AG04450 (cell line): Measurements from ENCODE around the gene METTL9. TPM values are rescaled to one million over a fixed set of nuclear protein-coding genes. Genes with fewer than 3 reads are reported as not detected.

ENCODE experiments used
- CTCF ChIA-PET: fragments of 300-600, 350-600 bp; formaldehyde crosslinking; extraction: SDS; loops from one replicate; lab custom pipeline; 2022; ENCODE audit warnings: antibody characterized with exemption, inconsistent platforms; lab: Charles Lee
- POLR2A ChIA-PET: fragments of 350-600 bp; formaldehyde crosslinking; extraction: SDS; loops from one replicate; lab custom pipeline; 2021; ENCODE audit warnings: antibody characterized with exemption, inconsistent platforms; lab: Yijun Ruan, JAX
- DNase-seq: peaks from one replicate; pipeline ENCODE4 v3.0.0-alpha.2; 2011; ENCODE audit warnings: low read depth, low spot score
- H3K27ac ChIP-seq: one replicate; pipeline ENCODE4 v1.5.1; 2012; ENCODE audit warnings: low read depth, low read length, control low read depth
- H3K27me3 ChIP-seq: one replicate; pipeline ENCODE4 v1.6.0; 2012; ENCODE audit warnings: low read length; ENCODE audit not compliant: control insufficient read depth, insufficient read depth
- H3K4me3 ChIP-seq: 2 replicates; pipeline ENCODE4 v1.5.1; 2011; ENCODE audit warnings: mild to moderate bottlenecking, low read depth, low read length, control low read depth
- H3K9me3 ChIP-seq: 2 replicates; pipeline ENCODE4 v1.5.1; 2012; ENCODE audit warnings: low read length; ENCODE audit not compliant: control insufficient read depth, insufficient read depth
- CTCF ChIP-seq: IDR thresholded peaks from 2 replicates; pipeline ENCODE4 v1.5.1; 2011; ENCODE audit warnings: low read depth, low read length, control low read depth, inconsistent platforms
- polyA plus RNA-seq: library from polyadenylated mRNA; depleted of rRNA; stranded (reverse); fragments of >200 nt; gene quantifications from 2 replicates; pipeline ENCODE4 v1.2.3, GENCODE V29; 2011

Gene METTL9
- polyA plus RNA-seq, 1 experiment: 142 TPM

- no peak overlapping the region for H3K4me3 ChIP-seq
- TF ChIP-seq CTCF: no peak
- no peak overlapping the region for H3K27ac ChIP-seq
- no peaks in the 10 kb centered on the region for H3K9me3 ChIP-seq
- ChIA-PET CTCF (interaction anchor here (4.5 kb wide), 1 partner anchor 45 kb away, joined by 24 read pairs; no protein-coding TSS in a partner anchor), POLR2A (no interaction called here)
- no peak for DNase-seq
- H3K27me3 ChIP-seq: peaks cover 5% of the 10 kb centered on the region
Observed at GRCh38 chr16:21702276-21702675, 102.9 kb downstream of the METTL9 start.

- DNase-seq: no peak
- Histone ChIP-seq H3K27ac (no peak overlapping the region), H3K9me3 (no peaks in the 10 kb centered on the region), H3K4me3 (no peak overlapping the region), H3K27me3 (peaks cover 5% of the 10 kb centered on the region)
- TF ChIP-seq CTCF: no peak
- ChIA-PET POLR2A (no interaction called here), CTCF (interaction anchor here (4.5 kb wide), 1 partner anchor 46 kb away, joined by 24 read pairs; no protein-coding TSS in a partner anchor)
Observed at GRCh38 chr16:21703156-21703555, 103.8 kb downstream of the METTL9 start.

GRCh38 chr16:21703589-21704174, 104.3 kb downstream of the METTL9 start:
- no peak for DNase-seq
- no peak for TF ChIP-seq CTCF
- Histone ChIP-seq H3K27ac (no peak overlapping the region), H3K27me3 (peaks cover 5% of the 10 kb centered on the region), H3K4me3 (no peak overlapping the region), H3K9me3 (no peaks in the 10 kb centered on the region)
- POLR2A ChIA-PET: no interaction called here
- CTCF ChIA-PET: interaction anchor here (4.5 kb wide), 1 partner anchor 46 kb away, joined by 24 read pairs; no protein-coding TSS in a partner anchor

- POLR2A ChIA-PET: no interaction called here
- no peak for DNase-seq
- Histone ChIP-seq H3K4me3 (no peak overlapping the region), H3K9me3 (no peaks in the 10 kb centered on the region), H3K27ac (no peak overlapping the region), H3K27me3 (peaks cover 5% of the 10 kb centered on the region)
- CTCF ChIA-PET: interaction anchor here (4.5 kb wide), 1 partner anchor 47 kb away, joined by 24 read pairs; no protein-coding TSS in a partner anchor
- no peak for TF ChIP-seq CTCF
Observed at GRCh38 chr16:21704266-21704665, 104.9 kb downstream of the METTL9 start.

- peaks cover 5% of the 10 kb centered on the region for H3K27me3 ChIP-seq
- no peak overlapping the region for H3K4me3 ChIP-seq
- TF ChIP-seq CTCF: no peak
- no peak overlapping the region for H3K27ac ChIP-seq
- no peaks in the 10 kb centered on the region for H3K9me3 ChIP-seq
- ChIA-PET CTCF (interaction anchor here (4.5 kb wide), 1 partner anchor 47 kb away, joined by 24 read pairs; no protein-coding TSS in a partner anchor), POLR2A (no interaction called here)
- no peak for DNase-seq
Observed at GRCh38 chr16:21704733-21705132, 105.4 kb downstream of the METTL9 start.
